ENCODE results near the gene PHACTR1. TPM values are rescaled to one million over a fixed set of nuclear protein-coding genes. Genes with fewer than 3 reads are reported as not detected.

Gene PHACTR1
- total RNA-seq, 4 donors from 2014 or later, result 12.6 to 17.7 (median 17.1) TPM

GRCh38 chr6:13004601-13005000 is 288.0 kb downstream of the PHACTR1 start:
- ATAC-seq (ENCODE audit: low FRiP score), result no peak
- DNase-seq (ENCODE audit: low spot score), result no peak

GRCh38 chr6:13005994-13006393 is 289.4 kb downstream of the PHACTR1 start:
- ATAC-seq (ENCODE audit: low FRiP score) (no peak), DNase-seq (ENCODE audit: low spot score) (no peak)
- TF ChIP-seq CTCF (IDR thresholded peaks at IDR 0.05), result no peak

More at GRCh38 chr6:13004601-13005000, 288.0 kb downstream of the PHACTR1 start:
- no peak for TF ChIP-seq CTCF (IDR thresholded peaks at IDR 0.05)

GRCh38 chr6:13006578-13007300 is 290.2 kb downstream of the PHACTR1 start:
- TF ChIP-seq CTCF (IDR thresholded peaks at IDR 0.05), result no peak
- DNase-seq (ENCODE audit: low spot score) (no peak), ATAC-seq (ENCODE audit: low FRiP score) (no peak)

- ATAC-seq (ENCODE audit: low FRiP score), result no peak
- DNase-seq (ENCODE audit: low spot score), result no peak
- TF ChIP-seq CTCF (IDR thresholded peaks at IDR 0.05), result no peak
Observed at GRCh38 chr6:13007744-13008143, 291.2 kb downstream of the PHACTR1 start.

- no peak for ATAC-seq (ENCODE audit: low FRiP score)
- TF ChIP-seq CTCF (IDR thresholded peaks at IDR 0.05), result no peak
- DNase-seq (ENCODE audit: low spot score), result no peak
Observed at GRCh38 chr6:13009031-13009430, 292.5 kb downstream of the PHACTR1 start.

- no peak for ATAC-seq (ENCODE audit: low FRiP score)
- DNase-seq (ENCODE audit: low spot score), result no peak
- no peak for TF ChIP-seq CTCF (IDR thresholded peaks at IDR 0.05)
Observed at GRCh38 chr6:13009461-13009860, 292.9 kb downstream of the PHACTR1 start.

- TF ChIP-seq CTCF (IDR thresholded peaks at IDR 0.05), result no peak
- no peak for ATAC-seq (ENCODE audit: low FRiP score)
- no peak for DNase-seq (ENCODE audit: low spot score)
Observed at GRCh38 chr6:13011612-13012146, 295.1 kb downstream of the PHACTR1 start.
